GM12801 (cell line): ENCODE data around the gene RUNX3.

Experiments
- TF ChIP-seq, protein P1 (sequence below): IDR thresholded peaks from one replicate; pipeline ENCODE4 v1.5.1; 2011; ENCODE audit warnings: control low read depth; ENCODE audit not compliant: insufficient read length; ENCODE audit errors: extremely low read depth

Gene RUNX3

DNA sequence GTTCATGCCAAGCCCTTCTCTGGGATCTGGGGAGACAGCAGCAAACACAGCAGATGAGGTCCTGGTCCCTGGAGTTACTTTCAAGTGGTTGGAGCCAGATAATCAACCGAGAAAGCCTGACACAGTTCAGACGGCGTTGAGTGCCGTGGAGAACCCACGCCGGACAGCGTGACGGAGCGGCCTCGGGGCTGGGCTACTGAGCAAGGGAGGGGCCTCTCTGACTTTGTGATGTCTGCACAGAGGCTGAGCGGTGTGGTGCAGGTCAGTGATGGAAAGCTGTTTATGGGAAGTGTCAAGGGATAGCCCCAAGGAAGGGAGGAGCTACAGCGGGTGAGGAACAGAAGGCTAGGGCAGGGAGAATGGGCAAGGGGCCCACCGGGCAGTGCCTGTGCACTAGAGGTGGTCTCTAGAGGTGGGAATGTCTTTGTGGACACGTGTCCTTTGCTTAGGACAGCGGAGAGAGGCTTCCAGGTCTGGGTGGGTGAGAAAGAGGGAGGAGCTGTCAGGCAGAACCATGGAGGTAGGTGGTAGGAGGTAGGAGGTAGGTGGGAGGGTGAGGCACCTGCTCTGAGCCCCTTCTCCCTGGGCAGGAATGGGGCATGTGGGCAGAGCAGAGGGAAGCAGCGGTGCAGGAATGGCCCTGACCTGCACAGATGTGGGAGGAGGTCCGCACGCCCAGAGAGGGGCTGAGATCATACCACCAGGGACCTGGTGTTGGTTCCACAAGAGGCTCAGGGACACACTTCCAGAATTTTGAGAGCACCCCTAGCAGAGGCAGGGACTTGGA is 62.8 kb downstream of the RUNX3 start:
- TF ChIP-seq, protein P1, sequence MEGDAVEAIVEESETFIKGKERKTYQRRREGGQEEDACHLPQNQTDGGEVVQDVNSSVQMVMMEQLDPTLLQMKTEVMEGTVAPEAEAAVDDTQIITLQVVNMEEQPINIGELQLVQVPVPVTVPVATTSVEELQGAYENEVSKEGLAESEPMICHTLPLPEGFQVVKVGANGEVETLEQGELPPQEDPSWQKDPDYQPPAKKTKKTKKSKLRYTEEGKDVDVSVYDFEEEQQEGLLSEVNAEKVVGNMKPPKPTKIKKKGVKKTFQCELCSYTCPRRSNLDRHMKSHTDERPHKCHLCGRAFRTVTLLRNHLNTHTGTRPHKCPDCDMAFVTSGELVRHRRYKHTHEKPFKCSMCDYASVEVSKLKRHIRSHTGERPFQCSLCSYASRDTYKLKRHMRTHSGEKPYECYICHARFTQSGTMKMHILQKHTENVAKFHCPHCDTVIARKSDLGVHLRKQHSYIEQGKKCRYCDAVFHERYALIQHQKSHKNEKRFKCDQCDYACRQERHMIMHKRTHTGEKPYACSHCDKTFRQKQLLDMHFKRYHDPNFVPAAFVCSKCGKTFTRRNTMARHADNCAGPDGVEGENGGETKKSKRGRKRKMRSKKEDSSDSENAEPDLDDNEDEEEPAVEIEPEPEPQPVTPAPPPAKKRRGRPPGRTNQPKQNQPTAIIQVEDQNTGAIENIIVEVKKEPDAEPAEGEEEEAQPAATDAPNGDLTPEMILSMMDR, result no peak

DNA sequence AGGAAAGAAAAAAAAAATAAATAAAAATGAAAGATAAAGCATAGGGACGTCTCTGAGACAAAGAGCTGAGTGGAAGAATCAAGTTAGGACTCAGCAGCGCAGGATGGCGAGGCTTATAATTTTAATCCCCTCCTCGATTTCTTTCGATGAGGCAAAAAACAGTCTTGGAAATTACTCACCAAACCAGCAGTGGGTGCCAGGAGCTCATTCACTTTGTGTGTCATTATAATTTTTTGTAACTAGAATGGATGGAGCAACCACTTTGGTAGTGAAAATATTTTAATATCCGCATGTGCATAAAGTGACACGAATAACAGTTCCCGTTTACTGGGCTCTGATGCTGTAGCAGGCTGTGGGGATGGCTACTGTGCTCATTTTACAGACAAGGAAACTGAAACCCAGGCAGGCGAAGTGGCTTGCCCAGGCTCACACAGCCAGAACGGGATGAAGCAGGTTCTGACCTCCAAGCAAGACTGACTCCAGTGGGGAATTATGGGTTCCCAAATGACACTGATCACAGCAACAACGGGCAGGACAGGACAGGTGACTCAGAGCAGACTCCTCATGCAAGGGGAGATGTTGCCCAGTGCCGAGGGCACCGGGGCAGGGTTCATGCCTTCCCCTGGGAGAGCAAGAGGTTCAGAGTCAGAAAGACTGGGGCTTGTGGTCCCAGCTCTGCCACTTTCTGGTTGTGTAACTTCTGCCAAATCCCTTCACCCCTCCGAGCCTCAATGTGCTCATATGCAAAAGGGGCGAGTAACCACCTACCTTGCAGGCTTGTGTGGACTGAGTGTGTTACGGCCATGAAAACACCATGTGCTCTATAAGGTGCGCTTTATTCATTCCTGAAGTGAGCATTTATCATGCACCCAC is 63.6 kb downstream of the RUNX3 start:
- TF ChIP-seq, protein P1, result no peak

DNA sequence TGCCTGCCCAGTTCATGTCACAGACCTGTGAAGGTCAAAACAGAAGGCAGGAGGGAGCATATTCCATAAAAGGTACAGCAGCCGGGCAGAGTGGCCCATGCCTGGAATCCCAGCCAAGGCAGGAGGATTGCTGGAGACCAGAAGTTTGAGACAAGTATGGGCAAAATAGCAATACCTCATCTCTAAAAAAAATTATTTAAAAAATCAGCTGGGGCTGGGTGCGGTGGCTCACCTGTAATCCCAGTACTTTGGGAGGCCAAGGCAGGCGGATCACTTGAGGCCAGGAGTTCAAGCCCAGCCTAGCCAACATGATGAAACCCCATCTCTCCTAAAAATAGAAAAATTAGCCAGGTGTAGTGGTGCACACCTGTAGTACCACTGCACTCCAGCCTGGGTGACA is 64.5 kb downstream of the RUNX3 start:
- TF ChIP-seq, protein P1, result no peak

DNA sequence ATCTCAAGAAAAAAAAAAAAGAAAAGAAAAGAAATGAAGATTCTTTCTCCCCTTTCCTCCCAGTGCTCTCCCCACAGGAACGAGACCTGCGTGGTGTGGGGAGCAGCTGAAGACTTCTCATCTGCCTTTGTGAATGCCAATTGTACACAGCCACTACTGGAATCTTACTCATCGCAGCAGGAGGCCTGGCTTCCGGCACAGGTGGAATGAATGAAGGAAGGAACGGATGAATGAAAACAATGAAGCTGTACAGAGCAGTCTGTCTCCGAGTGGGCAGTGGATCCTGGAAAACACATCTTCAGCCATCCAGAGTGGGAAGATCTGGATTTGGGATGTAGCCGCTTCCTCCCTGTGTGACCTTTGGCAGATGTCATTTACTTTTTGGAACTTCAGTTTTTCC is 64.9 kb downstream of the RUNX3 start:
- TF ChIP-seq, protein P1, result no peak

DNA sequence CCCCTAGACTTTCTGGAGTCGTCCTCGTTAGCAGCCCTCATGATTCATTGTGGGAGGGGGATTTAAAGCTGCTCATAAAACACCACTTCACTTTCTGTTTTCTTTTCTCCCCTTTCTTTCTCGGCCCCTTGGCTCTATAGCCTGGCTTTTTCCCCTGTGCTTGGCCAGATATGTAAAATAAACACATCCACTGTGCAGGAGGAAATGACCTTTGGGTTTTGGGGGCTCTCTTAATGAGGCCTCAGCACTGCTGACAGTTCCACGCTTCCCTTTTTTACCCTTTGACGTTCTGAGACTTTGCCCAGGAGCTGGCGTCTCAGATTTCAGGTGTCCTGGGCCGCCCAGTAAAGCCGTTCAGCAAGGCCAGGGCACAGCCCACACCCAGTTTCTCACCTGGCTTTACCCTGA is 65.7 kb downstream of the RUNX3 start:
- TF ChIP-seq, protein P1, result no peak

GRCh38 chr1:24862775-24863483 is 67.1 kb downstream of the RUNX3 start:
- TF ChIP-seq, protein P1, result no peak
